HG02623 (cell line): Measurements from ENCODE around the gene KCNQ1.

ENCODE experiments used
- ATAC-seq: cut with Tn5 transposase; IDR thresholded peaks from one replicate; pipeline ENCODE4 v1.9.1; 2021; ENCODE audit warnings: moderate library complexity; ENCODE audit not compliant: unreplicated experiment

The KCNQ1 gene, protein sequence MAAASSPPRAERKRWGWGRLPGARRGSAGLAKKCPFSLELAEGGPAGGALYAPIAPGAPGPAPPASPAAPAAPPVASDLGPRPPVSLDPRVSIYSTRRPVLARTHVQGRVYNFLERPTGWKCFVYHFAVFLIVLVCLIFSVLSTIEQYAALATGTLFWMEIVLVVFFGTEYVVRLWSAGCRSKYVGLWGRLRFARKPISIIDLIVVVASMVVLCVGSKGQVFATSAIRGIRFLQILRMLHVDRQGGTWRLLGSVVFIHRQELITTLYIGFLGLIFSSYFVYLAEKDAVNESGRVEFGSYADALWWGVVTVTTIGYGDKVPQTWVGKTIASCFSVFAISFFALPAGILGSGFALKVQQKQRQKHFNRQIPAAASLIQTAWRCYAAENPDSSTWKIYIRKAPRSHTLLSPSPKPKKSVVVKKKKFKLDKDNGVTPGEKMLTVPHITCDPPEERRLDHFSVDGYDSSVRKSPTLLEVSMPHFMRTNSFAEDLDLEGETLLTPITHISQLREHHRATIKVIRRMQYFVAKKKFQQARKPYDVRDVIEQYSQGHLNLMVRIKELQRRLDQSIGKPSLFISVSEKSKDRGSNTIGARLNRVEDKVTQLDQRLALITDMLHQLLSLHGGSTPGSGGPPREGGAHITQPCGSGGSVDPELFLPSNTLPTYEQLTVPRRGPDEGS

DNA sequence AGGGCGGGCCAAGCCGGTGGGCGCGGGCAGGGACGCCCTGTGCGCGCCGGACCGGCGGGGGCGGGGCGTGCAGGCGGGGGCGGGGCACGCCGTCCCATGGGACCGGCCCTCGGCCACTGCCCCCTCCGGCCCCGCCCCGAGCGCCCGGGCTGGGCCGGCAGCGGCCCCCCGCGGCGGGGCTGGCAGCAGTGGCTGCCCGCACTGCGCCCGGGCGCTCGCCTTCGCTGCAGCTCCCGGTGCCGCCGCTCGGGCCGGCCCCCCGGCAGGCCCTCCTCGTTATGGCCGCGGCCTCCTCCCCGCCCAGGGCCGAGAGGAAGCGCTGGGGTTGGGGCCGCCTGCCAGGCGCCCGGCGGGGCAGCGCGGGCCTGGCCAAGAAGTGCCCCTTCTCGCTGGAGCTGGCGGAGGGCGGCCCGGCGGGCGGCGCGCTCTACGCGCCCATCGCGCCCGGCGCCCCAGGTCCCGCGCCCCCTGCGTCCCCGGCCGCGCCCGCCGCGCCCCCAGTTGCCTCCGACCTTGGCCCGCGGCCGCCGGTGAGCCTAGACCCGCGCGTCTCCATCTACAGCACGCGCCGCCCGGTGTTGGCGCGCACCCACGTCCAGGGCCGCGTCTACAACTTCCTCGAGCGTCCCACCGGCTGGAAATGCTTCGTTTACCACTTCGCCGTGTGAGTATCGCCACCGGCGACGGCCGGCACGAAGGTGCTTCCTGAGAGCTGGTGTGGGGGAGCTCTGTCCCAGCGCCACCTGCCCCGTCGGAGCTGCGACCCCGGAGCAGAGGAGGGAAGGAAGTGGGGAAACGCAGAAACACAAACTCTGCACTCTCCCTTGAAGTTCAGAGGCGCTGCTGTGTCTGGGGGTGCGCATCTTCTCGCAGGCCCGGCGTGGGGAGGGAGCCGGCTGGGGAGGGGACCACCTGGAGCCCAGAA is at the start of gene KCNQ1:
TSS of gene KCNQ1 (plus strand) at position 188 of the 925 bp plus-strand sequence. CDS start at position 279, 91 bp downstream.
- ATAC-seq, result no peak

DNA sequence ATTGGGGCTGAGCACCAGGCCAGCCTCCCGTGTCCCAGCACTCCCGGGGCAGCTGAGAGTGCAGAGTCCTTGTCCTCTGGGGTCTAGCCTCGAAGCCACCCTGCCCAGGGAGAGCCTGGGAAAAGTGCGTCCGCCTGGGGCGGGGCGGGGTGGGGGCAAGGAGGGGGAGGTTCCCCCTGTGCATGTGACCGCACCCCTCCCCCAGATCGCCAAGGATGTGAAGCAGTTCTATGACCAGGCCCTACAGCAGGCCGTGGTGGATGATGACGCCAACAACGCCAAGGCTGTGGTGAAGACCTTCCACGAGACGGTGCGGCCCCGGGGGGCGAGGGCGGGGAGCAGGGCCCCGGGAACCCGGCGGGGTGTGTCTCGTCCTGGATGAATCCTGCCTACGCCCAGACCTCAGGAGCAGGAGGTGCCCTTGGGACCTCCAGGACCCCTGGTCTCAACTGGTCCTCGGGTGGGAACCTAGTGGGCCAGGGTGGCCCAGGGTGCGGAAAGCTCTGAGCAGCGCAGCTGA is 49.5 kb upstream of the KCNQ1 start:
- ATAC-seq, result no peak

DNA sequence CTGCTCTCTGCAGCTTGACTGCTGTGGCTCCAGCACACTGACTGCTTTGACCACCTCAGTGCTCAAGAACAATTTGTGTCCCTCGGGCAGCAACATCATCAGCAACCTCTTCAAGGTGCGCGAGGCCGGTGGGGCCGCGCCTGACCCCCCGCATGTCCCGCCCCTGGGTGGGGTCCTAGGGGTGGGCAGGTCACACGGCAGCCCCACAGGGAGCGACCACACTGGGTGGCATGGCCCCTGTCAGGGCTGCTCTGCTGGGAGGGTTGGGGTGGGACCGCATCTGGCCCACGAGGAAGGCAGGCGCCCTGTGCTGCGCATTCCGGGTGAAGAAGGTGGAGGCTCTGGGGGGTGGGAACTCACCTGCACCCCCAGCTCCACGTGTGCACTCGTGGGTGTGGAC is 49.0 kb upstream of the KCNQ1 start:
- ATAC-seq, result no peak

DNA sequence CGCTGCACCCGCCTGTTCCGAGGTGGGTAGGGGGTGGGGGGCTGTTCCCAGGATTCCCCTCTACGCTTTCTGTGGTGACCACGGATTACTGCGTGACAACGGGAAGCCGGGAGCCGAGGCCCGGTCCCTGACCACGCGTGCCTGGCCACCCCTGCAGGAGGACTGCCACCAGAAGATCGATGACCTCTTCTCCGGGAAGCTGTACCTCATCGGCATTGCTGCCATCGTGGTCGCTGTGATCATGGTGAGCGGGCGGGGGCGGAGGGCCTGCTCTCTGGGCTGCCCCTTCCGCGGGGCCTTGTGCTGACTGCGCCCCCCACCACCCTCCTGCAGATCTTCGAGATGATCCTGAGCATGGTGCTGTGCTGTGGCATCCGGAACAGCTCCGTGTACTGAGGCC is 48.3 kb upstream of the KCNQ1 start:
- no peak for ATAC-seq

DNA sequence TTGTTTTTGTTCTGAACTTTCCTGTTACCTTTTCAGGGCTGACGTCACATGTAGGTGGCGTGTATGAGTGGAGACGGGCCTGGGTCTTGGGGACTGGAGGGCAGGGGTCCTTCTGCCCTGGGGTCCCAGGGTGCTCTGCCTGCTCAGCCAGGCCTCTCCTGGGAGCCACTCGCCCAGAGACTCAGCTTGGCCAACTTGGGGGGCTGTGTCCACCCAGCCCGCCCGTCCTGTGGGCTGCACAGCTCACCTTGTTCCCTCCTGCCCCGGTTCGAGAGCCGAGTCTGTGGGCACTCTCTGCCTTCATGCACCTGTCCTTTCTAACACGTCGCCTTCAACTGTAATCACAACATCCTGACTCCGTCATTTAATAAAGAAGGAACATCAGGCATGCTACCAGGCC is 47.8 kb upstream of the KCNQ1 start:
- ATAC-seq, result no peak

DNA sequence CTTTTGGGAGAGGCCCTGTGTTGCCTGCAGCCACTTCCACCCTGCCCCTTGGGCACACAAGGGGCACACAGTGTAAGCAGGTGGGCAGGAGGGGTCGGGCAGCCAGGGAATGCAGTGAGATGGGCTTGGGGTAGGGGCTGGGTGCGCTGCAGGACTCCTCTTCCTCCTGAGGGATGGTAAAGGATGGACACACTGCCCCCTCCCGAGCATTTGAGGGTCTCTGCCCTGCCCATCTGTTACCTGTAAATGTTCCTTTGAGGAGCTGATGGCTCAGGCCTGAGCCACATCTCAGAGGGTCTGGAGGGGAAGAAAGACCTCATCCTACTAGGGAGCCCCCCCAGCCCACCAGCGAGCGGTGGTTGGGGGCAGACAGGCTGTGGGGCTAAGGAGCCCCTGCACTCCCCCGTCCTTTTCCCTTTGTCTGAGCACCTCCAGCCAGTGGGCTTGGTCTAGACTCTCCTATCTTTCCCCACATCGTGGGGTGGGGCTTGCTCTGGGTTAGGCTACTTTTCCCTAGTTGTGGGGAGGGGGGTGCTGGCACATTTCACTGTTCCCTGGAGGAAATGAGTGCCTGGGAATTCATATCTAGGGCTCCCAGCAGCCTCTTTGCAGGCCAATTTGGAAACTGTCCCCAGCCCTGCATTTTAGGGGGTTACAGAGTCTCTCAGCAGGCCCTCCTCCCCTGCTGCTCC is 46.0 kb upstream of the KCNQ1 start:
- ATAC-seq, result no peak

DNA sequence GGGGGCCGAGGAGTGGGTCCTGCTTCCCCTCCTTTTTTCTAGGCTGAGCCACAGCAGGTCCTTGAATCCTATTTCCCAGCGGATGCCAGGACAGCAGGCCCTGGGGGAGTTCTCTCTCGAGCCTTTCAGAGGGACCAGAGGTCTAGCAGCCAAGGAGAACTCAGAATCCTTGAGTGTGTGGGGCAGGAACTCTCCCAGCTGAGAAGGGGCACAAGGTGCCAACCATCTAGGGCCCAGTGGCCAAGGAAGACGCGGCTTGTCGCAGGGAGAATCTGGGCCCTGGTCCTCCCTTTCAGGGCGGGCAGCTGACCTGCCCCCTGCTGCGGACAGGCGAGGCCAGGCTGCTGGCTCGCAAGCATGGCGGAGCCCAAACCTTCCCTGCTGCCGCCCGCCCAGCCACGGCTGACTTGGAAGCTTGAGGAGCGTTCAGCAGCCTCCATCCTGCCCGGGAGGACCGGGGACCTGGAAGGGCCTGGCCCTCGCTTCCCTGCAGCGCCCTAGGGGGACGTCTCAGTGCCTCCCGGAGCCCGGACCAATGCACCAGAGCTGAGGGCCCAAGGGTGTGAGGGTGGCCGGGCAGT is 45.2 kb upstream of the KCNQ1 start:
- ATAC-seq, result no peak

DNA sequence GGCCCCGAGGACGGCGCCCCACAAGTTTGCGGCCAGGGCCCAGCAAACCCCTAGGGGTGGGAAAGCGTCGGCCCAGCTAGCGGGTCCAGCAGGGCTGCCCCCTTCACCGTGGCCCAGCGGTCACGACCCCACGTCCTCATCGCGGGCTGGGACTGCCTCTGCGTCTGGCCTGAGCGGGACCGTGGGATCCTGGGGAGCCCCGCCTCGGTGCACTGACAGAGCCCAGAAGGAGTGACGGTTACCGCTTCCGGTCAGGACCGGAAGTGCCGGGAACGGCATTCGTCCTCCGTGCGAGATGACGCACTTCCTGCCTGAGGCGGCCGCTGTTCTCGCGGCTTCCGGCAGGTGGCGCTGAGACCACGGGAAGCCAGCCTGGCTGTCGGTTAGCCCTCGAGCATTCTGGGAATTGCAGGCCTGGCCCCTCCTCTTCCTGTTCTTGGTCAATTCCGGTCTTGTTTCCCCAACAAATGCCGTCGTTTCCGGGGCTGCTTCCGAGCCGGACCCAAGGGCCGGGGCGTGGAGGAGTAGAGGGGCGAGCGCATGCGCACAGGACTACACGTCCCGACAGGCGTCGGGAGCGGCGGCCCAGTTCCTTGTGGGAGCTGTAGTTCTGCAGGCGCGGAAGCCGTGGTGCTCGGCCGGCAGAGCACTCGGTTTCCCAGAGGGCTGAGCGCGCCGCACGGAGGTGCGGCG is 44.6 kb upstream of the KCNQ1 start, which contains the start of gene TSSC4:
TSS of gene TSSC4 (plus strand) at position 682 of the 693 bp plus-strand sequence. CDS start 1,884 bp downstream, outside the sequence.
- peak; percentile 78 for ATAC-seq

DNA sequence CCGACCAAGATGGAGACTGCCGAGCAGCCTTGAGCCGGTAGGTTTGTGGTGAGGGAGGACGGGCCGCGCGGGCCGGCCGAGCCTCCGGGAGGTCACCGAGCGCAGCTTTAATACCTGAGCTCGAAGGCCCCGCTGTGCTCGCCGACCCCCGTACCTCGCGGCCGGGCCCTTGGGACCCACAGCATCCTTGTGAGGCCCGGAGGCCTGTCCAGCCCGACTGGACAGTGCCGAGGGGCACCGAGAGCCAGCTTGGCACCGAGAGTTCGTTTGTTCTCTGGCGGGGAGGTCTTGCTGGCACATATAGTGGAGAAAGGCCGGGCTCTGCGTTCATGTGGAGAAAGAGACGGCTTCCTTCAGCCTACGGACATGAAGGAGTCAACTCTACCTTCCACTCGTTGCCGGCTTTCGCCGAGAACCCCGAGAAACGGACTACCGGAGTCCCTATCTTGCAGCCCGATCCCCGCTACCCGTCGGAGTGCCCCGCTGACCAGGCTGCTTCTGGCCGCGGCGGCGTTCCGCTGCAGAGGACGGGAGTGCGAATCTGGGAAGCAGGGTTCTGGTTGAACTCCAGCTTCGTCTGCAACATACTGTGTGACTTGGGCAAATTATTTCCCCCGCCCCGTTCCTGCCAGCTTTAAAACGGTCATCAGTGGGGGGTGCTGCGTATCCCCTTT is 43.9 kb upstream of the KCNQ1 start:
- no peak for ATAC-seq

DNA sequence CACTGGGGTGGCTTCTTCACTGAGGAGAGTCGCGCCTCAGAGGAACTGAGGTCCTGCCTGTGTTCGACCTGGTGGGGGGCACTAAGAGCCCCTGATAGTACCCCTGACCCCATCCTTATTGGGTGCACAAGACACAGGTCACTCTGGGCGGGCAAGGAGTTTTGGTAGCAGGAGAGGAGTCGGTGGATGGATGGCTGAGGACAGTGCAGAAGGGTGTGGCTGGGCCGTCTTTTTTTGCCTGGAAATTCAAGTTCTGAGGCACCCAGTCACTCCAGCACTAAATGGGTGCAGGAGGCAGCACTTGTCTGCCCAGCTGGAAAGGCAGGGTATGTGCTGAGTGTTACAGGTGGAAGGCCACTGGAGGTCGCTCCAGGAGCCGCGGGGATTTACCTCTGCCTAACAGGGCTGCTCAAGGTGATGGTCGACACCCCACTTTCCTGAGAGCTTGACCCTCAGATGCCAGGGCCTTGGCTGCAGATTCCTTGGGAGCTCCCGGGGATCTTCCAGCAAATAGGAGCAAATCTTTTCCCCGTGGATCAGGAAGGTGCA is 43.3 kb upstream of the KCNQ1 start:
- no peak for ATAC-seq

DNA sequence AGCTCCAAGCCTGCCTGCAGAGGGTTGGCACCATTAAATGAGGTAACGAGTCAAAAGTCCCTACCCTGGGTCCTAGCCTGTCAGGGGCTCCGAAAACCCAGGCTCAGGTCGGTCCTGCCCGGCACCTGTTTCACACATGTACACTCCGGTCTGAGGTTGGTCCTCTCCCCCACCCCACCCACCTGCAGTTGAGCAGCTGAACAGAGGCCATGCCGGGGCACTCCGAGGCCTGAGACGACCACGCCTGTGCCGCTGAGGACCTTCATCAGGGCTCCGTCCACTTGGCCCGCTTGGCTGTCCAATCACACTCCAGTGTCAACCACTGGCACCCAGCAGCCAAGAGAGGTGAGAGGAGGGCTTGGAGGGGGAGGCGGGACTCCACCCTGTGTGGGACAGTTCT is 42.7 kb upstream of the KCNQ1 start:
- ATAC-seq, result no peak

DNA sequence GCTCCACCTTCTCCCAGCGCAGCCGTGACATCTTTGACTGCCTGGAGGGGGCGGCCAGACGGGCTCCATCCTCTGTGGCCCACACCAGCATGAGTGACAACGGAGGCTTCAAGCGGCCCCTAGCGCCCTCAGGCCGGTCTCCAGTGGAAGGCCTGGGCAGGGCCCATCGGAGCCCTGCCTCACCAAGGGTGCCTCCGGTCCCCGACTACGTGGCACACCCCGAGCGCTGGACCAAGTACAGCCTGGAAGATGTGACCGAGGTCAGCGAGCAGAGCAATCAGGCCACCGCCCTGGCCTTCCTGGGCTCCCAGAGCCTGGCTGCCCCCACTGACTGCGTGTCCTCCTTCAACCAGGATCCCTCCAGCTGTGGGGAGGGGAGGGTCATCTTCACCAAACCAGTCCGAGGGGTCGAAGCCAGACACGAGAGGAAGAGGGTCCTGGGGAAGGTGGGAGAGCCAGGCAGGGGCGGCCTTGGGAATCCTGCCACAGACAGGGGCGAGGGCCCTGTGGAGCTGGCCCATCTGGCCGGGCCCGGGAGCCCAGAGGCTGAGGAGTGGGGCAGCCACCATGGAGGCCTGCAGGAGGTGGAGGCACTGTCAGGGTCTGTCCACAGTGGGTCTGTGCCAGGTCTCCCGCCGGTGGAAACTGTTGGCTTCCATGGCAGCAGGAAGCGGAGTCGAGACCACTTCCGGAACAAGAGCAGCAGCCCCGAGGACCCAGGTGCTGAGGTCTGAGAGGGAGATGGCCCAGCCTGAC is 41.7 kb upstream of the KCNQ1 start:
- ATAC-seq, result no peak

DNA sequence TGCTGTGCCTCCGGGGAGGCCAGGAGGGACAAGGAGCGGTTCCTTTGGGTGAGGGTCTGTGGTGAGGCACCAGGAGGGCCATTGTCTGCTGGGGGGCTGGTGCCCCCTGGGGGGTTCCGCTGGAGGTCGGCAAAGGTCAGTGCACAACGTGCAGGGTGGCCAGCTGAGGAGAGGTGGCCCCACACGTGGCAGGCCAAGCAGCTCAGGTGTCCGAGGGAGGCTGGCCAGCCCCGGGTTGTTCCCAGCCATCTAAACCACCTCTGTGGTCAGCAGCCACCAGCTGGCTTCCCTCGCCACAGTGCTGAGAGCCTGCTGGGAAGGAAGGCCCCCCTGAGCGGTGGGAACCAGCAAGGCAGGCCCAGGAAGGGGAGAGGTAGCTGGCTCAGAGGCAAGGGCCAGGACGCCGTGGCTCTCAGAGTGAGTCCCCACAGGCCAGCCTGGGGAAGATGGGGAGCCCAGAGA is 40.0 kb upstream of the KCNQ1 start:
- ATAC-seq, result no peak

DNA sequence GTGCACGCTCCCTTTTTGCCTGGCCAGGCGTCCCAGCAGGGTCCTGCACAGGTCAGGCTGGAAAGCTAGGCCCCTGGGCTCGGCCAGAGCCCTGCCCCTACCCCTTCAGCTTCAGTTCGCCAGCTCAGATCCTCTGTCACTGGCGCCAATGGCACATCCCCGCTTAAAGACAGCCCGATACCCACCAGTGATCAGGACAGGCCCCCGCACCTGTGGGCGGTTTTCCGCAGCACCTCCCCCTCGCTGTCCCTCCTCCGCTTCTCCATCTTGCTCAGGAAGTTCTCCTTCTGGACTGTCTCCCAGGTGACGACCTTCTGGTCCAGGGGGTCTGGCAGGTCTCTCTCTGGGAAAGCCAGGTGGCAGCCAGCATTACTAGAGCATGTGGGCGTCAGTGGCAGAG is 38.4 kb upstream of the KCNQ1 start:
- ATAC-seq, result no peak

DNA sequence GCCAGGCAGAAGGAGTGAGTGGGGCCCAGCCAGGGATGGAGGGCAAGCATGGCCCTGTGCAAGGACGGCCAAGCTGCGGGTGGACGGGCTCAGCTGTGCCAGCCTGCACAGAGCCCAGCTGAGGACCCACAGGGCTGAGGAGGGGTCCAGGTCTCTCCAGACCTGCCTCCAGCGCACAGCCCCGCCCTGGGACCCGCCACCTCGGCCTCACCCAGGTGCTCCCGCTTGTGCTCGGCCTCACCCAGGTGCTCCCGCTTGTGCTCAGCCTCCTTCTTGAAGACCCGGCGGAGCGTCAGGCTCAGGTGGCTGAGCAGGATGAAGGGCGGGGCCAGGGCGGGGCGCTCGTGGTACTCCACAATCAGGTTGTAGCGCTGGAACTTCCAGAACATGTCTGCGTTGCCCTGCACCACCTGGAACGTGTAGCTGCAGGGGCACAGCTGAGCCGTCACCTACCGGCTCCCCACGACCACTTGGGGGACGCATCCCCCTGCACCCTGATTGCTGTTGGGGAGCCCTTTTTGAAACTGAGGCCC is 37.9 kb upstream of the KCNQ1 start:
- ATAC-seq, result no peak

DNA sequence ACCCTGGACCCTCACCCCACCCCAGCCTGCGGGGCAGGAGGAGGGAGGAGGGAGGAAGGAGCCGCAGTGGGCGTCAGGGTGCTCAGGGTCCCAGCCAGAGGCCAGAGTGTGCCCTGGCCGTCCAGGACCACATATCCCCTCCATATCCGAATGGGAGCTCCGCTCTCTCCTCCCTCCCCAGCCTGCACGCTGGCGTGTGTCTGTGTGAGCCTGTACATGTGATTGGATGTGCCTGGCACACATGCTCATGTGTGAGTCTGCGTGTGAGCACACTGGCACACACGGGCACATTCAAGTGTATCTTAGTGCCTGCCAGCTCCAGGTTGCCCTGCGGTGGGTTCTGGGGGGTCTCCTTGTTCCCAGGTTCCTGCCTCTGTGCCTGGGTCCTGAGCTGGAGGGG is 36.1 kb upstream of the KCNQ1 start:
- no peak for ATAC-seq

DNA sequence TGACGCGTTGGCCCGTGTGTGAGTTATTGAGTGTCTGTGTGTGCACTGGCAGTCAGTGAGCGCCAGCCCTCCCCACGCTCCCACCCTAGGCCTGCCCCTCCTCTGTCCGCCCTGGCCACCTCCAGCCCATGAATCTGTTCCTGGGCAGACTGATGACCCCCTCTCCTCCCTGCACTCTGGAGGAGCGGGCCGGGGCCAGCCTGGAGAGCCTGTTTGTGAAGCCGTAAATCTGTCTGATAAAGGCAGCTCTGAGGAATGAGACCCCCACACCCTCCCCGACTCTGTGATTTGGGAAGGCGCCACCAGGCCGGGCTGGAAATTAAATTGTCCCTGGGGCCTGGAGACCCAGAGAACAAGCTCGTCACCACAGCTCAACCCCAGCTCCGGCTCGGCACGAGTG is 35.7 kb upstream of the KCNQ1 start:
- ATAC-seq, result no peak
